NCI-H1092 (cell line): ENCODE data around the gene TIMM44.
"Not testable (repeated sequence)": the region's sequence is repeated elsewhere in the genome, so short reads cannot be mapped to it uniquely, and the experiment has no call there.

Experiments
- DNase-seq: peaks from one replicate; lab custom pipeline; 2025; lab: John Stamatoyannopoulos, UW

TIMM44 gene

DNA sequence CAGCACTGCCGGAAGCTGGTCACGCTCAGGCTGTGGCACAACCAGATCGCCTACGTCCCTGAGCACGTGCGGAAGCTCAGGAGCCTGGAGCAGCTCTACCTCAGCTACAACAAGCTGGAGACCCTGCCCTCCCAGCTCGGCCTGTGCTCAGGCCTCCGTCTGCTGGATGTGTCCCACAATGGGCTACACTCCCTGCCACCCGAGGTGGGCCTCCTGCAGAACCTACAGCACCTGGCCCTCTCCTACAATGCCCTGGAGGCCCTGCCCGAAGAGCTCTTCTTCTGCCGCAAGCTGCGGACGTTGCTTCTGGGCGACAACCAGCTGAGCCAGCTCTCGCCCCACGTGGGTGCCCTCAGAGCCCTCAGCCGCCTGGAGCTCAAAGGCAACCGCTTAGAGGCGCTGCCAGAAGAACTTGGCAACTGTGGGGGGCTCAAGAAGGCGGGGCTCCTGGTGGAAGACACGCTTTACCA, 43.0 kb downstream of the TIMM44 start:
- no peak for DNase-seq

- no peak for DNase-seq
These were observed 43.6 kb downstream of the TIMM44 start for GRCh38 chr19:7899751-7900378.

- no peak for DNase-seq
These were observed 44.5 kb downstream of the TIMM44 start for GRCh38 chr19:7898967-7899366.

GRCh38 chr19:7897292-7897691, 46.2 kb downstream of the TIMM44 start:
- no peak for DNase-seq

DNA sequence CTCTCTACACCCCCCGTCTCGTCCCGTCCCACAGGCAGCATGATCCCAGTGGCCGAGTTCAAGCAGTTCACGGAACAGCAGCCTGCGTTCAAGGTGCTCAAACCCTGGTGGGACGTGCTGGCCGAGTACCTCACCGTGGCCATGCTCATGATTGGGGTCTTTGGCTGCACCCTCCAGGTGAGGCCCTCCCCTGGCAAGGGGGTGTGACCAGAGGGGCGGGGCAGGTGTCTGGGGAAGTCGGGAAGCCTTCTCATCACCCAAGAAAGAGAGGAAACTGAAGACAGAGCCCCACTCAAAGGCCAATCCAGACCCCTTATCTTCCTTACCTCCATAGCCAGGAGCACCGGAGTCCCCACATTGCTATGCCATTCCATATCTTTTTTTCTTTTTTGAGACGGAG, 47.9 kb downstream of the TIMM44 start:
- DNase-seq: no peak

GRCh38 chr19:7894612-7895309, 48.7 kb downstream of the TIMM44 start:
- DNase-seq: no peak

- DNase-seq: not testable (repeated sequence)
These were observed 49.9 kb downstream of the TIMM44 start for GRCh38 chr19:7893362-7894101.

DNA sequence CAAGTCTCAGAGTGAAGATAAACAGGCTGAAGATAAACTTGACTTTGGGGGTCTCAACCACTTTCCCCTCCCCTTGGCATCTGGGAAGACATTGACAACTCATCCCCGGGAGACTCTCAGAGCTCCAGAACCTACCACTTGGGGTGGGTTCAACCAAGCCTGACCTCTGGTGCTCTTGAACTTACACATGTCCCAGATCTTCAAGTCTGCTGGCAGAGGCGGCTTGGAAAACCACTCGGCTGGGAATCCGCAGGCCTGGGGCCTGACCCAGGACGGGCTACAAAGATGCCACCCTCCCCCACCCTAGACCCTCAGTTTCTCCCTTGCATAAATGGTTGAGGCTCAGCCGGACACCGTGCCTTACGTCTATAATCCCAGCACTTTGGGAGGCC, 54.6 kb downstream of the TIMM44 start:
- no peak for DNase-seq

DNA sequence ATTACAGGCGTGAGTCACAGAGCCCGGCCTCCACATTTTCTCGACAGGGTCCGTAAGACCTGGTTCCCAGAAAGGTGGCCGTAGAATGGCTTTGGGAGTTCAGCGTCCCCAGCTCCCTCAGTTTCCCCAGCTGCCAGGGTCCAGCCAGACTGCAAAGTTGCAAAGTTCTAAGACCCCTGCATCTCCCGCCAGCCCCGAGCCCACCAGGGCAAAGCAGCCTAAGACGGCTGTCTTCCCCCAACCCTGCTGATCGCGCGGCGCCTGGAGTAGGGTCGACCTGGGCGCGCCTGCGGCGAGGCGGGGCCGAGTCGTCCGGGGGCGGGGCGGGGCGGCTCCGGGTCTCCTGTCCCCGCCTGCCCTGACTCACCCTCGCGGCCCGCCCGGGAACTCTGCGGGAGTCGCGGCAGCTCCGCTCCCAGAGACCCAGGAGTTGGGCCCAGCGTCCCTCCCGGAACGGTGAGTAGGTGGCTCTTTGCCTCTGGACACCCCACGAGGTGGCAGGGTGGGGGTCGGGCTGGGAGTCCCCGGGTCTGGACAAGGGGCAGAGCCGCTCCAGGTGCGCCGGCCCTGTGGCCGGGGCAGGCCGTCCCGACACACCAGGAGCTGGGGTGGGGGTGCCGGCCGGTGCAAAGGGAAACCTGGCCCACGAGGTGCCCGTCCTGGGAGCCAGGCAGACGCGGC, 55.2 kb downstream of the TIMM44 start, which contains the start of gene LRRC8E:
LRRC8E (plus strand) TSS at position 366 of the 681 bp plus-strand sequence. CDS start 7,094 bp downstream, outside the sequence.
- no peak for DNase-seq

DNA sequence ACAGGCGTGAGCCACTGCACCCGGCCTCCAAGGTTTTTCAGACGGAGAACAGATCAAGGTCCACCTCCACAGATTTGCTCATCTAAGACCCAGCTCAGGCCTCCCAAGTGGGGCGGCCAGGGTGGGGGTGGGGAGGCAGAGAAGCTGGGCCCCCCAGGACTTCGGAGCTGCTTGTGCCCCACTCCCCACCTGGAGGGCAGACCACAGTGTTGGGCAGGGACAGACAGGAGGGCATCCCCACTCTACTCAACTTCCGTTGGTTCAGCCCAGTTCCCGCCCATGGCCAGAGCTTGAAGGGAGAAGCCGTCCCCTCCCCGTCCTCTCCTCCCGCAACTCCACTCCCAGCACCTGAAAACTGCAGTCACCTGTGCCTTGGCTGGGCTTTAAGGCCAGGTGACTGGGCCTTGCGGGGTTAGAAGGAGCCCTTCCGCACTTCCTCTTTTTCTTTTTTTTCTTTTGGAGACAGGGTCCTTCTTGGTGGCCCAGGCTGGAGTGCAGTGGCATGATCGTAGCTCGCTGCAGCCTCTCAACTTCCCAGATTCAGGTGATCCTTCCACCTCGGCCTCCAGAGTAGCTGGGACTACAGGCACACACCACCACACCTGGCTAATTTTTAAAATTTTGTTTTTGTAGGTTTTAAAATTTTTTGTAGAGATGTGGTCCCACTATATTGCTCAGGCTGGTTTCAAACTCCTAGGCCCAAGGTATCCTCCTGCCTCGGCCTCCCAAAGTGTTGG, 55.9 kb downstream of the TIMM44 start:
- DNase-seq: no peak

DNA sequence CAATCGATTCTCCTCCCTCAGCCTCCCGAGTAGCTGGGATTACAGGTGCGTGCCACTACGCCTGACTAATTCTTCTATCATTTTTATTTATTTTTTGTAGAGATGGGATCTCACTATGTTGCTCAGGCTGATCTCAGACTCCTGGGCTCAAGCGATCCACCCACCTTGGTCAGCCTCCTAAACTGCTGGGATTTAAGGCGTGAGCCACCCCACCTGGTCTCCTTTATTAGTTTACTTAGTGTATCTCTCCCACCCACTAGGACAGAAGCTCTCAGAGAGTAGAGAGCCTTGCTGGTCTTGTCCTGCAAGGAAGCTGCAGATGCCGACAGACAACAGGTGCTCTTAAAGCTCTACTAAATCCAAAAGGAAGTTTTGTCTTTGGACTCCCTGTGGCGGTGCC, 57.6 kb downstream of the TIMM44 start:
- DNase-seq: no peak

GRCh38 chr19:7883796-7884570, 59.5 kb downstream of the TIMM44 start:
- DNase-seq: no peak

GRCh38 chr19:7883105-7883504, 60.4 kb downstream of the TIMM44 start:
- no peak for DNase-seq

- no peak for DNase-seq
These were observed 61.6 kb downstream of the TIMM44 start for GRCh38 chr19:7881910-7882309.

DNA sequence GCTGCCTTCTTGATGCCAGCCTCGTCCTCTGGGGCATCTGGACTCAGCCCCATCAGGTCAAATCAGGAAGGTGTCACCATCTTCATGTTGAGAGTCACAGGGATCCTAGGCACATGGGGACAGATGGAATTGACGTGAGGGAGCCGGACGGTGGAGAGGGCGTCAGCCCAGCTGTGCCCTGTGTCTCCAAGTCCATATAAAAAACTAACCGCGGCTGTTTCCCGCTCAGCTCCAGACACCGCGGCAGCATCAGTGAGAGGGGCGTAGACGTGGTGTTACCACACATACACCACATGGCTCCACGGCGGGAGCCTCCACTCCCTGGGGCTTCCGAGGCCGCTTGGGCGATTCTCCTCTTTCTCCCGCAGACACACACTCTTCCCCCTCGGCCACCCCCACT, 63.6 kb downstream of the TIMM44 start:
- DNase-seq: no peak

- DNase-seq: no peak
These were observed 64.2 kb downstream of the TIMM44 start for GRCh38 chr19:7879111-7879807.

DNA sequence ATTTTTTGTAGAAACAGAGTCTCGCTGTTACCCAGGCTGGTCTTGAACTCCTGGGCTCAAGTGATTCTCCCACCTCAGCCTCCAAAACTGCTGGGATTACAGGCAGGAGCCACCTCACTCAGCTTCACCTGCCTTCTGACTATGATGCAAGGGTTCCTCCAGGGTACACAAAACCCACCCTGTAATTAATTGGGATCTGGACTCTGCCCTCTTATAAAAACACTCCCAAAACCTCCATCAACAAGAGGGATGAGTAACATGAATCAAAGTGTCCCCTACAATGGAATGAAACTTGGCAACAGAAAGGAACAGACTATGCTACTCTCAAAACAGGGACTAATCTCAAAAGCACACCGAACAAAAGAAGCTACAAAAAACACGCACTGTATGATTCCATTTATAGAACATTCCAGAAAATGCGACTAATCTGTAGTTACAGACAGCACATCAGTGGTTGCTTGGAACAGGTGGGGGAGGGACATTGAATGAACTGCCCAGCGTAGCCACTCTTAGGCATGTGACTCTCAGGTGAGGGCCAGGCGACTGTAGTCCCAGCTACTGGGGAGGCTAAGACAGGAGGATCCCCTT, 66.1 kb downstream of the TIMM44 start:
- DNase-seq: no peak
